ENCODE measurements around the gene INTS1.

The INTS1 gene

DNA sequence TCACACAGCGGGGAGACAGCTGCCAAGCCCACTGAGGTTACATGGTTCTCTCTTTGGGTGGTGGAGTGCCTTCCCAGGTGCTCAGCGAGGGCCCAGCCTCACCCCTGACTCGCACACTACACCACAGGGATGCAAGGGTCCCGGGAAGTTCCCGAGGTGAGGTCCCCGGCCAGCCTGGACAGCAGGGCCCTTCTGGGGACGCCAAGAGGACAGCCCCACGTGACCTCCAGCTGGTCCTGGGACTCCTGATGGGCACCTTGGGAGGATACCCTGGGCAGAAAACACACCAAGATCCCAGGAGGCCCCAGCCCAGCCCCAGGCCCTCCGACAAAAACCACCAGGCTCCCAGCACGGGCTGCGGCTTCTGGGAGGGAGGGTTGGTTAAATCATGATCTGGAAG is 53.2 kb downstream of the INTS1 start:
- H3K4me3 ChIP-seq (ENCODE audit: low read length) = no peak overlapping the region
- no peak for TF ChIP-seq CTCF (IDR thresholded peaks at IDR 0.05; ENCODE audit: insufficient read depth, low read depth, low read length, missing control alignments)
- DNase-seq (ENCODE audit: low read depth) = no peak

- DNase-seq (ENCODE audit: low read depth) = no peak
- TF ChIP-seq CTCF (IDR thresholded peaks at IDR 0.05; ENCODE audit: insufficient read depth, low read depth, low read length, missing control alignments) = no peak
- no peak overlapping the region for H3K4me3 ChIP-seq (ENCODE audit: low read length)
Measured at GRCh38 chr7:1450431-1450830, 53.8 kb downstream of the INTS1 start.

- TF ChIP-seq CTCF (IDR thresholded peaks at IDR 0.05; ENCODE audit: insufficient read depth, low read depth, low read length, missing control alignments) = no peak
- H3K4me3 ChIP-seq (ENCODE audit: low read length) = no peak overlapping the region
- DNase-seq (ENCODE audit: low read depth) = no peak
Measured at GRCh38 chr7:1449951-1450350, 54.2 kb downstream of the INTS1 start.

DNA sequence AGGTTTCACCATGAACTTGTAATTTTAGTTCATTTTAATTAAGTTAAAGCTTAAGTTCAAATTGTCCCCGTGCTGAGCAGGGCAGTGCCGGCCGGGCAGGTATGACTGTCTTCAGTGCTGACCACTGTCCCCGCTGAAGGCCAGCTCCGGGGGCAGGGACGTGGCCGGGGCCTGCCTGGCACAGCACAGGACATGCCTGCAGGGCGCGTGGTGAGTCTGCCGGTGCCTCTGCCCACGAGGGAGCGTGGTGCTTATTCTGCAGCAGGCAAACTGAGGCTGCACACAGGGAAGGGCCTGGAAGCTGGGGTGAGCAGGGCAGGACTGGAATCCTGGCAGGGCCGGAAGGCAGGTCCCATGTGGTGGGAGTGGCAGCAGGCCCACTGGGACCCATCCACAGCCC is 54.7 kb downstream of the INTS1 start:
- no peak for TF ChIP-seq CTCF (IDR thresholded peaks at IDR 0.05; ENCODE audit: insufficient read depth, low read depth, low read length, missing control alignments)
- DNase-seq (ENCODE audit: low read depth) = no peak
- H3K4me3 ChIP-seq (ENCODE audit: low read length) = no peak overlapping the region

GRCh38 chr7:1448958-1449357 is 55.2 kb downstream of the INTS1 start:
- no peak for TF ChIP-seq CTCF (IDR thresholded peaks at IDR 0.05; ENCODE audit: insufficient read depth, low read depth, low read length, missing control alignments)
- DNase-seq (ENCODE audit: low read depth) = no peak
- H3K4me3 ChIP-seq (ENCODE audit: low read length) = no peak overlapping the region

- H3K4me3 ChIP-seq (ENCODE audit: low read length) = no peak overlapping the region
- DNase-seq (ENCODE audit: low read depth) = no peak
- TF ChIP-seq CTCF (IDR thresholded peaks at IDR 0.05; ENCODE audit: insufficient read depth, low read depth, low read length, missing control alignments) = no peak
Measured at GRCh38 chr7:1447551-1448244, 56.5 kb downstream of the INTS1 start.

GRCh38 chr7:1447112-1447511 is 57.1 kb downstream of the INTS1 start:
- no peak overlapping the region for H3K4me3 ChIP-seq (ENCODE audit: low read length)
- TF ChIP-seq CTCF (IDR thresholded peaks at IDR 0.05; ENCODE audit: insufficient read depth, low read depth, low read length, missing control alignments) = no peak
- DNase-seq (ENCODE audit: low read depth) = no peak

Data from epithelial cell of esophagus (primary cell).